Upper lobe of left lung (tissue), 6 donors: ENCODE measurements around the gene RPLP1. TPM values are rescaled to one million over a fixed set of nuclear protein-coding genes. Genes with fewer than 3 reads are reported as not detected.
A peak's percentile ranks its signal among the peaks of the same experiment; 100 is the strongest.

Experiments used
- ATAC-seq, 2 donors: fragments of 200-7000 bp; cut with Tn5 transposase; one replicate each; pipeline ENCODE4 v1.9.1; 2022; ENCODE audit warnings: mild to moderate bottlenecking in 2 of 2, moderate library complexity in 2 of 2; ENCODE audit not compliant: low FRiP score in 2 of 2
- DNase-seq, 2 donors: peaks; one replicate each; pipeline ENCODE4 v3.0.0-alpha.2; 2019 to 2020
- H3K27ac ChIP-seq, 4 donors: fragments of 200-600 bp; sonication (generic); one replicate each; pipeline ENCODE4 v1.5.1; 2016 to 2019
- H3K27me3 ChIP-seq, 4 donors: fragments of 200-600 bp; sonication (generic); one replicate each; pipeline ENCODE4 v1.5.1; 2017 to 2019
- H3K36me3 ChIP-seq, 4 donors: fragments of 200-600 bp; sonication (generic); one replicate each; pipeline ENCODE4 v1.5.1; 2016 to 2019
- H3K4me1 ChIP-seq, 4 donors: fragments of 200-600 bp; sonication (generic); one replicate each; pipeline ENCODE4 v1.5.1; 2018 to 2019
- H3K4me3 ChIP-seq, 4 donors: fragments of 200-600 bp; sonication (generic); one replicate each; pipeline ENCODE4 v1.5.1; 2017 to 2019; ENCODE audit warnings: mild to moderate bottlenecking in 2 of 4, moderate library complexity in 1 of 4
- H3K9me3 ChIP-seq, 4 donors: fragments of 200-600 bp; sonication (generic); one replicate each; pipeline ENCODE4 v1.5.1; 2018 to 2019
- EP300 ChIP-seq, 4 donors: sonication (generic); formaldehyde crosslinking; IDR thresholded peaks; one replicate each; pipeline ENCODE4 v1.5.1; 2017; ENCODE audit warnings: antibody characterized with exemption in 4 of 4, control low read depth in 2 of 4
- POLR2A ChIP-seq, 4 donors: fragments of 450-650 bp; IDR thresholded peaks; one replicate each; pipeline ENCODE4 v1.5.1; 2016 to 2017; ENCODE audit warnings: antibody characterized with exemption in 4 of 4, mild to moderate bottlenecking in 2 of 4
- POLR2AphosphoS5 ChIP-seq, 2 donors: sonication (generic); formaldehyde crosslinking; IDR thresholded peaks; one replicate each; pipeline ENCODE4 v1.5.1; 2017; ENCODE audit warnings: antibody characterized with exemption in 2 of 2
- WGBS, 2 donors: methylation state at CpG; one replicate each; pipeline ENCODE4 v1.1.5; 2017 to 2018; 5-methylcytosine and 5-hydroxymethylcytosine counted together
- total RNA-seq, 6 donors: library from RNA; depleted of rRNA in 4 of 6; stranded (reverse); fragments of >200 nt in 4 of 6; gene quantifications; one replicate each; pipeline versions ENCODE4 v1.1.0 to v1.2.1, GENCODE V29; 2016 to 2021
- TF ChIP-seq, protein P1 (sequence below), 6 experiments: fragments of 450-650 bp in 4 of 6; fragments of 200-600 bp in 2 of 6; sonication (generic) in 2 of 6; IDR thresholded peaks; one replicate each; pipeline ENCODE4 v1.5.1; 2016 to 2019; ENCODE audit warnings: antibody characterized with exemption in 6 of 6
- donor health status: DM: no; HTN: no; CAD: no; lungs with moderate emphysema.
- donor health status: DM: no; HTN: yes; CAD: no; lungs with severe emphysema.

RPLP1 gene
- total RNA-seq, 6 donors from 2014 or later, result 339 to 1,933 (median 538) TPM

DNA sequence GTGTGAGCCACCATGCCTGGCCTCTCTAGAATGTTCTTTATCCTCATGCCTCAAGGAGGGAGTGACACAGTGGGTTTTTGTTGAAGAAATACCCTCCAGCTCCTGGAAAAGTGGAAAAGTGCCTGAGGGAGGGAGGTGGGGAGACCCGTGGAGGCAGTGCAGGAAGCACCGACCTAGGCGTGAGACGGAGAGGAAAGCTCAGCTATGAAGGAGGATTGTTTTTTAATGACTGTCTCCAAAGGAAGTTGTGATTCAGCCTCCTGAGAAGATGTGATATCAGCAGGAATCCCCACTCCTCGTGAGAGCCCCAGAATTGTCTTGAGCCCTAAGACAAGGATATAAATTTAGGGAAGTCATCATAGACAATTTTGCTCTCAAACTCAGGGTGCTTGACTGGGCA lies 21.7 kb downstream of the RPLP1 start:
- 76 to 80% methylated on average over 5 of the region's 5 CpGs for WGBS, 2 donors
- no peak for ATAC-seq

DNA sequence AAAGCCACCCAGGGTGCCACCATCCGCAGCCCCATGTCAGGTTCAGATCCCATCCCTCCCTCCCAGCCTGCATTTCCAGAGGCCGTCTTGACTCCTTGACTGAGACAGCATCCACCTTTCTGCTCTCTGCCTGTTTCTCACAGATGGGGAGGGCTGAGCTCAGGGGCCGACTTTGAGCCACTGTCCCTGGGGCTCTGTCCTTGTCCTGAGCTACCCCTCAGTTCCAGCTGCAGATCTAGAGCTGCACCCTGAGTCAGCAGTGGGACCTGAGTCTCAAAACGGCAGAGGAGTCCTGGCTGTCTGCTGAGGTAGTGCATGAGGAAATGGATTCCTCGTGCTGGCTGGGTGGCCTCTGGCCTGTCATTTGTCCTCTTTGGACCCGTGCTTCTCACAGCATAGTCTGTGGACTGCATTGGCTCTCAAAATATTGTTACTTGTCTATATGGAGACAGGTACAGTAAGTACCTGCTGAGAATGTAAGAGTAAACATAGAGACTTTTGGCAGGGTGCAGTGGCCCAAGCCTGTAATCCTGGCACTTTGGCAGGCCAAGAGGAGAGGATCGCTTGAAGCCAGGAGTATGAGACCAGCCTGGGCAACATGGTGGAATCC lies 22.3 kb downstream of the RPLP1 start:
- ATAC-seq (no peak), DNase-seq (no peak)
- Histone ChIP-seq H3K4me1 (peaks cover 0 to 4% (median 0%) of the 10 kb centered on the region in 4 donors), H3K27me3 (no peaks in the 10 kb centered on the region), H3K4me3 (no peak overlapping the region), H3K36me3 (no peaks in the 10 kb centered on the region), H3K9me3 (no peaks in the 10 kb centered on the region), H3K27ac (no peak overlapping the region)
- WGBS, 2 donors, result 76 to 79% methylated on average over 7 of the region's 7 CpGs
- TF ChIP-seq POLR2AphosphoS5 (IDR thresholded peaks at IDR 0.05) (no peak), POLR2A (IDR thresholded peaks at IDR 0.05) (no peak), EP300 (IDR thresholded peaks at IDR 0.05) (no peak)
- TF ChIP-seq, protein P1, sequence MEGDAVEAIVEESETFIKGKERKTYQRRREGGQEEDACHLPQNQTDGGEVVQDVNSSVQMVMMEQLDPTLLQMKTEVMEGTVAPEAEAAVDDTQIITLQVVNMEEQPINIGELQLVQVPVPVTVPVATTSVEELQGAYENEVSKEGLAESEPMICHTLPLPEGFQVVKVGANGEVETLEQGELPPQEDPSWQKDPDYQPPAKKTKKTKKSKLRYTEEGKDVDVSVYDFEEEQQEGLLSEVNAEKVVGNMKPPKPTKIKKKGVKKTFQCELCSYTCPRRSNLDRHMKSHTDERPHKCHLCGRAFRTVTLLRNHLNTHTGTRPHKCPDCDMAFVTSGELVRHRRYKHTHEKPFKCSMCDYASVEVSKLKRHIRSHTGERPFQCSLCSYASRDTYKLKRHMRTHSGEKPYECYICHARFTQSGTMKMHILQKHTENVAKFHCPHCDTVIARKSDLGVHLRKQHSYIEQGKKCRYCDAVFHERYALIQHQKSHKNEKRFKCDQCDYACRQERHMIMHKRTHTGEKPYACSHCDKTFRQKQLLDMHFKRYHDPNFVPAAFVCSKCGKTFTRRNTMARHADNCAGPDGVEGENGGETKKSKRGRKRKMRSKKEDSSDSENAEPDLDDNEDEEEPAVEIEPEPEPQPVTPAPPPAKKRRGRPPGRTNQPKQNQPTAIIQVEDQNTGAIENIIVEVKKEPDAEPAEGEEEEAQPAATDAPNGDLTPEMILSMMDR (IDR thresholded peaks at IDR 0.05), result peak in 1 of 6 experiments; percentile 31

More for the DNA sequence above, 21.7 kb downstream of the RPLP1 start:
- Histone ChIP-seq H3K27ac (no peak overlapping the region), H3K27me3 (no peaks in the 10 kb centered on the region), H3K9me3 (no peaks in the 10 kb centered on the region), H3K4me3 (no peak overlapping the region), H3K4me1 (peaks cover 0 to 8% (median 2%) of the 10 kb centered on the region in 4 donors), H3K36me3 (no peaks in the 10 kb centered on the region)
- TF ChIP-seq POLR2AphosphoS5 (IDR thresholded peaks at IDR 0.05), result no peak
- no peak for TF ChIP-seq EP300 (IDR thresholded peaks at IDR 0.05)
- no peak for TF ChIP-seq POLR2A (IDR thresholded peaks at IDR 0.05)
- TF ChIP-seq, protein P1 (IDR thresholded peaks at IDR 0.05), result no peak
- DNase-seq, result no peak

GRCh38 chr15:69475769-69476358 lies 23.2 kb downstream of the RPLP1 start:
- DNase-seq (peak in 1 of 2 donors; percentile 81), ATAC-seq (peak; percentile 89 to 93)
- TF ChIP-seq, protein P1 (IDR thresholded peaks at IDR 0.05), result peak; percentile 86 to 97 (median 94)
- no peak for TF ChIP-seq POLR2AphosphoS5 (IDR thresholded peaks at IDR 0.05)
- Histone ChIP-seq H3K27me3 (no peaks in the 10 kb centered on the region), H3K4me3 (no peak overlapping the region), H3K36me3 (no peaks in the 10 kb centered on the region), H3K27ac (no peak overlapping the region), H3K9me3 (no peaks in the 10 kb centered on the region), H3K4me1 (peaks cover 0 to 4% (median 0%) of the 10 kb centered on the region in 4 donors)
- WGBS, 2 donors, result 40 to 42% methylated on average over 8 of the region's 8 CpGs

GRCh38 chr15:69476704-69477473 lies 24.3 kb downstream of the RPLP1 start:
- Histone ChIP-seq H3K27me3 (no peaks in the 10 kb centered on the region), H3K27ac (no peak overlapping the region), H3K4me3 (no peak overlapping the region), H3K36me3 (no peaks in the 10 kb centered on the region), H3K9me3 (no peaks in the 10 kb centered on the region), H3K4me1 (peaks cover 0 to 4% (median 0%) of the 10 kb centered on the region in 4 donors)
- TF ChIP-seq, protein P1 (IDR thresholded peaks at IDR 0.05), result no peak
- no peak for TF ChIP-seq POLR2A (IDR thresholded peaks at IDR 0.05)
- no peak for TF ChIP-seq EP300 (IDR thresholded peaks at IDR 0.05)
- TF ChIP-seq POLR2AphosphoS5 (IDR thresholded peaks at IDR 0.05), result no peak
- DNase-seq (no peak), ATAC-seq (no peak)
- 78 to 88% methylated on average over 9 of the region's 9 CpGs for WGBS, 2 donors
